Nephron progenitor cell (in vitro differentiated cells): ENCODE measurements around the gene PTGER1.
"Not testable (repeated sequence)": the region's sequence is repeated elsewhere in the genome, so short reads cannot be mapped to it uniquely, and the experiment has no call there.

ENCODE experiments used
- DNase-seq: peaks from one replicate; pipeline ENCODE4 v3.0.0; 2021
- H3K27ac Mint-ChIP-seq: 2 replicates; pipeline ENCODE4 v1.8.0; 2021; ENCODE audit warnings: mild to moderate bottlenecking, moderate library complexity, mixed read lengths
- H3K27me3 Mint-ChIP-seq: 2 replicates; pipeline ENCODE4 v1.8.0; 2021; ENCODE audit warnings: mild to moderate bottlenecking, low read depth, mixed read lengths; ENCODE audit not compliant: poor library complexity
- H3K36me3 Mint-ChIP-seq: 2 replicates; pipeline ENCODE4 v1.8.0; 2021; ENCODE audit warnings: low read depth, mixed read lengths
- H3K4me1 Mint-ChIP-seq: 2 replicates; pipeline ENCODE4 v1.8.0; 2021; ENCODE audit warnings: mixed read lengths
- H3K4me3 Mint-ChIP-seq: 2 replicates; pipeline ENCODE4 v1.8.0; 2021; ENCODE audit warnings: mild to moderate bottlenecking, moderate library complexity, mixed read lengths
- H3K9me3 Mint-ChIP-seq: 2 replicates; pipeline ENCODE4 v1.8.0; 2021; ENCODE audit warnings: mild to moderate bottlenecking, moderate library complexity, mixed read lengths
- TF ChIP-seq, protein P1 (sequence below): fragments of 200-600 bp; sonication (generic); IDR thresholded peaks from 2 replicates; pipeline ENCODE4 v1.5.0; 2021; ENCODE audit warnings: antibody characterized with exemption

Gene PTGER1

GRCh38 chr19:14467391-14467790, 7.8 kb downstream of the PTGER1 start:
- DNase-seq = no peak
- Mint-ChIP-seq H3K36me3 (peaks cover 30% of the 10 kb centered on the region), H3K27ac (peak overlapping the region; percentile 42), H3K9me3 (no peaks in the 10 kb centered on the region), H3K4me1 (peaks cover 6% of the 10 kb centered on the region), H3K27me3 (peaks cover 3% of the 10 kb centered on the region), H3K4me3 (no peak overlapping the region)
- TF ChIP-seq, protein P1, sequence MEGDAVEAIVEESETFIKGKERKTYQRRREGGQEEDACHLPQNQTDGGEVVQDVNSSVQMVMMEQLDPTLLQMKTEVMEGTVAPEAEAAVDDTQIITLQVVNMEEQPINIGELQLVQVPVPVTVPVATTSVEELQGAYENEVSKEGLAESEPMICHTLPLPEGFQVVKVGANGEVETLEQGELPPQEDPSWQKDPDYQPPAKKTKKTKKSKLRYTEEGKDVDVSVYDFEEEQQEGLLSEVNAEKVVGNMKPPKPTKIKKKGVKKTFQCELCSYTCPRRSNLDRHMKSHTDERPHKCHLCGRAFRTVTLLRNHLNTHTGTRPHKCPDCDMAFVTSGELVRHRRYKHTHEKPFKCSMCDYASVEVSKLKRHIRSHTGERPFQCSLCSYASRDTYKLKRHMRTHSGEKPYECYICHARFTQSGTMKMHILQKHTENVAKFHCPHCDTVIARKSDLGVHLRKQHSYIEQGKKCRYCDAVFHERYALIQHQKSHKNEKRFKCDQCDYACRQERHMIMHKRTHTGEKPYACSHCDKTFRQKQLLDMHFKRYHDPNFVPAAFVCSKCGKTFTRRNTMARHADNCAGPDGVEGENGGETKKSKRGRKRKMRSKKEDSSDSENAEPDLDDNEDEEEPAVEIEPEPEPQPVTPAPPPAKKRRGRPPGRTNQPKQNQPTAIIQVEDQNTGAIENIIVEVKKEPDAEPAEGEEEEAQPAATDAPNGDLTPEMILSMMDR = no peak

- peaks cover 1% of the 10 kb centered on the region for H3K27me3 Mint-ChIP-seq
- TF ChIP-seq, protein P1 = no peak
- DNase-seq = no peak
- peaks cover 47% of the 10 kb centered on the region for H3K36me3 Mint-ChIP-seq
- H3K9me3 Mint-ChIP-seq = no peaks in the 10 kb centered on the region
- no peaks in the 10 kb centered on the region for H3K4me1 Mint-ChIP-seq
- no peak overlapping the region for H3K27ac Mint-ChIP-seq
- H3K4me3 Mint-ChIP-seq = no peak overlapping the region
Measured at GRCh38 chr19:14463747-14464146, 11.4 kb downstream of the PTGER1 start.

- H3K4me1 Mint-ChIP-seq = not testable (repeated sequence)
- H3K36me3 Mint-ChIP-seq = peaks cover 37% of the 10 kb centered on the region
Measured at GRCh38 chr19:14462401-14462800, 12.8 kb downstream of the PTGER1 start.

GRCh38 chr19:14460935-14461334, 14.2 kb downstream of the PTGER1 start:
- H3K36me3 Mint-ChIP-seq = peaks cover 33% of the 10 kb centered on the region
- TF ChIP-seq, protein P1 = no peak
- H3K27me3 Mint-ChIP-seq = peaks cover 2% of the 10 kb centered on the region
- no peak for DNase-seq
- no peak overlapping the region for H3K4me3 Mint-ChIP-seq
- no peaks in the 10 kb centered on the region for H3K4me1 Mint-ChIP-seq
- no peak overlapping the region for H3K27ac Mint-ChIP-seq
- no peaks in the 10 kb centered on the region for H3K9me3 Mint-ChIP-seq

More at GRCh38 chr19:14462401-14462800, 12.8 kb downstream of the PTGER1 start:
- not testable (repeated sequence) for H3K27ac Mint-ChIP-seq, H3K9me3 Mint-ChIP-seq, DNase-seq, H3K4me3 Mint-ChIP-seq, H3K27me3 Mint-ChIP-seq

DNA sequence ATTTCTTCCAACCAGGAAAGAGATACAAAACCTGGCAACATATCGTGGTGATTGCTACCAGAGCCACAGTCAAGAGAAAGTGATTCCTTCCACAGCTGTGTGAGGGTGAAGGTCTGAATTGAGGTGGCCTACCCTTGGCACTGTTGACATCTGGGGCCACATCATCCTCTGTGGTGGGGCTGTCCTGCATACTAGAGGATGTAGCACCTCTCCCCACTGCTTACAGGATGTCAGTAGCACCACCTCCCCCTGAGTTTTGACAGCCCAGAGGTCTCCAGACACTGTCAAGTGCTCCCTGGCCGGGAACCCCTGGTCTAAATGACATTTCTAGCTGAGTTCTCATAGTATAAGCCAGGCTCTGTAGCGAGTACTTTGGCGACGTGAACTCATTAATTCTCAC, 15.5 kb downstream of the PTGER1 start:
- Mint-ChIP-seq H3K4me1 (no peaks in the 10 kb centered on the region), H3K36me3 (peaks cover 35% of the 10 kb centered on the region), H3K27me3 (peaks cover 2% of the 10 kb centered on the region), H3K9me3 (no peaks in the 10 kb centered on the region), H3K27ac (no peak overlapping the region), H3K4me3 (no peak overlapping the region)
- TF ChIP-seq, protein P1 = no peak
- no peak for DNase-seq

- not testable (repeated sequence) for H3K9me3 Mint-ChIP-seq, H3K27ac Mint-ChIP-seq, H3K4me1 Mint-ChIP-seq, H3K27me3 Mint-ChIP-seq, H3K4me3 Mint-ChIP-seq, DNase-seq
- peaks cover 49% of the 10 kb centered on the region for H3K36me3 Mint-ChIP-seq
Measured at GRCh38 chr19:14452303-14452702, 22.9 kb downstream of the PTGER1 start.

GRCh38 chr19:14450876-14451275, 24.3 kb downstream of the PTGER1 start:
- H3K36me3 Mint-ChIP-seq = peaks cover 59% of the 10 kb centered on the region
- no peaks in the 10 kb centered on the region for H3K4me1 Mint-ChIP-seq
- H3K27ac Mint-ChIP-seq = no peak overlapping the region
- no peak for DNase-seq
- no peaks in the 10 kb centered on the region for H3K27me3 Mint-ChIP-seq
- TF ChIP-seq, protein P1 = no peak
- no peak overlapping the region for H3K4me3 Mint-ChIP-seq
- no peaks in the 10 kb centered on the region for H3K9me3 Mint-ChIP-seq
